Progenitor cell of endocrine pancreas (in vitro differentiated cells): ENCODE results near the gene KMT2D. TPM values are rescaled to one million over a fixed set of nuclear protein-coding genes. Genes with fewer than 3 reads are reported as not detected.

Source experiments
- DNase-seq: peaks from one replicate; pipeline ENCODE4 v3.0.0; 2021; ENCODE audit warnings: low spot score; ENCODE audit not compliant: unreplicated experiment
- H3K27ac Mint-ChIP-seq: 2 replicates; pipeline ENCODE4 v1.8.0; 2021; ENCODE audit warnings: mild to moderate bottlenecking, moderate library complexity, mixed read lengths
- H3K27me3 Mint-ChIP-seq: 2 replicates; pipeline ENCODE4 v1.8.0; 2021; ENCODE audit warnings: mixed read lengths
- H3K36me3 Mint-ChIP-seq: 2 replicates; pipeline ENCODE4 v1.8.0; 2022; ENCODE audit warnings: mixed read lengths; ENCODE audit not compliant: insufficient read depth
- H3K4me1 Mint-ChIP-seq: 2 replicates; pipeline ENCODE4 v1.8.0; 2021; ENCODE audit warnings: low read depth, mixed read lengths
- H3K4me3 Mint-ChIP-seq: 2 replicates; pipeline ENCODE4 v1.8.0; 2021; ENCODE audit warnings: low read depth, mild to moderate bottlenecking, moderate library complexity, mixed read lengths
- H3K9me3 Mint-ChIP-seq: 2 replicates; pipeline ENCODE4 v1.8.0; 2021; ENCODE audit warnings: low read depth, mixed read lengths
- CTCF ChIP-seq: fragments of 200-600 bp; sonication (generic); IDR thresholded peaks from one replicate; pipeline ENCODE4 v1.5.0; 2021; ENCODE audit warnings: antibody characterized with exemption, mild to moderate bottlenecking; ENCODE audit not compliant: unreplicated experiment
- total RNA-seq: library from RNA; stranded (reverse); gene quantifications from 2 replicates; pipeline ENCODE4 v1.2.1, GENCODE V29; 2021

The KMT2D gene
- total RNA-seq, 1 donor from 2014 or later = 132 TPM

- Mint-ChIP-seq H3K27me3 (no peaks in the 10 kb centered on the region), H3K4me1 (no peaks in the 10 kb centered on the region), H3K9me3 (no peaks in the 10 kb centered on the region), H3K27ac (no peak overlapping the region), H3K4me3 (no peak overlapping the region), H3K36me3 (peaks cover 22% of the 10 kb centered on the region)
- TF ChIP-seq CTCF = no peak
- no peak for DNase-seq
Observed at GRCh38 chr12:49043241-49043640, 17.4 kb downstream of the KMT2D start.

GRCh38 chr12:49041881-49042484 lies 18.6 kb downstream of the KMT2D start:
- no peaks in the 10 kb centered on the region for H3K4me1 Mint-ChIP-seq
- no peak overlapping the region for H3K4me3 Mint-ChIP-seq
- peaks cover 18% of the 10 kb centered on the region for H3K36me3 Mint-ChIP-seq
- H3K9me3 Mint-ChIP-seq = no peaks in the 10 kb centered on the region
- no peak for DNase-seq
- no peak for TF ChIP-seq CTCF
- no peaks in the 10 kb centered on the region for H3K27me3 Mint-ChIP-seq
- no peak overlapping the region for H3K27ac Mint-ChIP-seq

- Mint-ChIP-seq H3K27me3 (no peaks in the 10 kb centered on the region), H3K27ac (no peak overlapping the region), H3K4me1 (no peaks in the 10 kb centered on the region), H3K36me3 (peaks cover 18% of the 10 kb centered on the region), H3K4me3 (no peak overlapping the region), H3K9me3 (no peaks in the 10 kb centered on the region)
- TF ChIP-seq CTCF = no peak
- no peak for DNase-seq
Observed at GRCh38 chr12:49041036-49041880, 19.3 kb downstream of the KMT2D start.

GRCh38 chr12:49040364-49040855 lies 20.2 kb downstream of the KMT2D start:
- no peak for DNase-seq
- H3K4me3 Mint-ChIP-seq = no peak overlapping the region
- H3K36me3 Mint-ChIP-seq = peaks cover 16% of the 10 kb centered on the region
- H3K27me3 Mint-ChIP-seq = no peaks in the 10 kb centered on the region
- no peaks in the 10 kb centered on the region for H3K9me3 Mint-ChIP-seq
- no peak overlapping the region for H3K27ac Mint-ChIP-seq
- no peak for TF ChIP-seq CTCF
- H3K4me1 Mint-ChIP-seq = no peaks in the 10 kb centered on the region

- no peaks in the 10 kb centered on the region for H3K27me3 Mint-ChIP-seq
- TF ChIP-seq CTCF = no peak
- no peak for DNase-seq
- no peaks in the 10 kb centered on the region for H3K9me3 Mint-ChIP-seq
- H3K27ac Mint-ChIP-seq = no peak overlapping the region
- H3K4me3 Mint-ChIP-seq = no peak overlapping the region
- peaks cover 16% of the 10 kb centered on the region for H3K36me3 Mint-ChIP-seq
- no peaks in the 10 kb centered on the region for H3K4me1 Mint-ChIP-seq
Observed at GRCh38 chr12:49039421-49040363, 20.9 kb downstream of the KMT2D start.
